Kidney (tissue), 14 donors: Measurements from ENCODE around the gene SMAD2. TPM values are rescaled to one million over a fixed set of nuclear protein-coding genes. Genes with fewer than 3 reads are reported as not detected.

Experiments used
- DNase-seq, 5 donors: peaks; one replicate each; pipeline ENCODE4 v3.0.0-alpha.2; 2013 to 2020
- FAIRE-seq: peaks from 2 replicates; lab custom pipeline; 2012; peaks lifted over from hg19 to GRCh38; lab: Jason Lieb, UNC
- H3K27ac ChIP-seq, 2 donors: one replicate each; pipeline ENCODE4 v1.7.0; 2013; ENCODE audit warnings: low read depth in 2 of 2, low read length in 2 of 2, inconsistent platforms in 1 of 2
- H3K27me3 ChIP-seq: one replicate; pipeline ENCODE4 v1.7.1; 2013; ENCODE audit warnings: low read length, inconsistent platforms; ENCODE audit not compliant: control insufficient read depth, insufficient read depth
- H3K36me3 ChIP-seq, 3 donors: one replicate each; pipeline versions ENCODE4 v1.7.0 to v1.7.1; 2013; ENCODE audit warnings: low read length in 3 of 3, control low read depth in 1 of 3, inconsistent platforms in 1 of 3; ENCODE audit not compliant: insufficient read depth in 3 of 3, control insufficient read depth in 2 of 3
- H3K4me1 ChIP-seq, 3 donors: one replicate each; pipeline versions ENCODE4 v1.7.0 to v1.7.1; 2013; ENCODE audit warnings: low read length in 3 of 3, inconsistent platforms in 1 of 3, low read depth in 1 of 3; ENCODE audit not compliant: control insufficient read depth in 2 of 3, insufficient read depth in 2 of 3
- H3K4me3 ChIP-seq, 3 donors: one replicate each; pipeline versions ENCODE4 v1.7.0 to v1.8.1; 2013; ENCODE audit warnings: low read length in 3 of 3, control low read depth in 1 of 3, inconsistent platforms in 1 of 3
- H3K9ac ChIP-seq, 3 donors: one replicate each; pipeline versions ENCODE4 v1.7.0 to v1.7.1; 2013; ENCODE audit warnings: low read length in 3 of 3, control low read depth in 1 of 3, inconsistent platforms in 1 of 3
- H3K9me3 ChIP-seq, 3 donors: one replicate each; pipeline versions ENCODE4 v1.7.0 to v1.7.1; 2013; ENCODE audit warnings: low read length in 3 of 3, control low read depth in 1 of 3, inconsistent platforms in 1 of 3; ENCODE audit not compliant: control insufficient read depth in 2 of 3, insufficient read depth in 1 of 3
- intact Hi-C: fragments of 100-400 bp; cut with DNase I; formaldehyde crosslinking; loops from one replicate; pipeline ENCODE4 v1.11.1; 2022
- polyA plus RNA-seq: library from polyadenylated mRNA; stranded (reverse); fragments of 350-450 nt; fragmentation: Illumina TruSeq; extraction: RNeasy Lipid Tissue Mini Kit (QIAGEN cat#74804); gene quantifications from one replicate; pipeline ENCODE4 v1.2.3, GENCODE V29; 2014; ENCODE audit warnings: low read depth, low replicate concordance; ENCODE audit not compliant: insufficient read depth
- total RNA-seq: library from RNA; stranded (reverse); fragmentation: NEBNext Ultra II Directional; extraction: Animal tissue kit (Norgen Biotek cat#: 25700); gene quantifications from one replicate; pipeline ENCODE4 v1.2.1, GENCODE V29; 2021
- TF ChIP-seq, protein P1 (sequence below): IDR thresholded peaks from 3 replicates; pipeline ENCODE4 v1.5.1; 2012; ENCODE audit warnings: mild to moderate bottlenecking, moderate library complexity, borderline replicate concordance; ENCODE audit not compliant: insufficient read depth; ENCODE audit errors: extremely low read depth
- donor health status: control.
- donor health status: control.
- donor health status: control.
- donor health status: control.
- donor health status: control.
- donor health status: DM: yes; HTN: yes; CAD: no.
- donor health status: Normal renal cell carcinoma (clear cell type).

SMAD2 gene
- total and polyA plus RNA-seq, 2 donors from 2014 or later: 29.9 to 147 TPM

- Histone ChIP-seq H3K4me1 (no peaks in the 10 kb centered on the region), H3K36me3 (peaks cover 8 to 24% (median 17%) of the 10 kb centered on the region in 3 donors), H3K9ac (no peak overlapping the region), H3K27ac (no peak overlapping the region), H3K4me3 (no peak overlapping the region), H3K9me3 (no peaks in the 10 kb centered on the region), H3K27me3 (no peaks in the 10 kb centered on the region)
- TF ChIP-seq, protein P1, sequence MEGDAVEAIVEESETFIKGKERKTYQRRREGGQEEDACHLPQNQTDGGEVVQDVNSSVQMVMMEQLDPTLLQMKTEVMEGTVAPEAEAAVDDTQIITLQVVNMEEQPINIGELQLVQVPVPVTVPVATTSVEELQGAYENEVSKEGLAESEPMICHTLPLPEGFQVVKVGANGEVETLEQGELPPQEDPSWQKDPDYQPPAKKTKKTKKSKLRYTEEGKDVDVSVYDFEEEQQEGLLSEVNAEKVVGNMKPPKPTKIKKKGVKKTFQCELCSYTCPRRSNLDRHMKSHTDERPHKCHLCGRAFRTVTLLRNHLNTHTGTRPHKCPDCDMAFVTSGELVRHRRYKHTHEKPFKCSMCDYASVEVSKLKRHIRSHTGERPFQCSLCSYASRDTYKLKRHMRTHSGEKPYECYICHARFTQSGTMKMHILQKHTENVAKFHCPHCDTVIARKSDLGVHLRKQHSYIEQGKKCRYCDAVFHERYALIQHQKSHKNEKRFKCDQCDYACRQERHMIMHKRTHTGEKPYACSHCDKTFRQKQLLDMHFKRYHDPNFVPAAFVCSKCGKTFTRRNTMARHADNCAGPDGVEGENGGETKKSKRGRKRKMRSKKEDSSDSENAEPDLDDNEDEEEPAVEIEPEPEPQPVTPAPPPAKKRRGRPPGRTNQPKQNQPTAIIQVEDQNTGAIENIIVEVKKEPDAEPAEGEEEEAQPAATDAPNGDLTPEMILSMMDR: no peak
- intact Hi-C loops: no loop called here
- no peak for DNase-seq
- FAIRE-seq: no peak
Observed at GRCh38 chr18:47844828-47845498, 85.5 kb downstream of the SMAD2 start.

DNA sequence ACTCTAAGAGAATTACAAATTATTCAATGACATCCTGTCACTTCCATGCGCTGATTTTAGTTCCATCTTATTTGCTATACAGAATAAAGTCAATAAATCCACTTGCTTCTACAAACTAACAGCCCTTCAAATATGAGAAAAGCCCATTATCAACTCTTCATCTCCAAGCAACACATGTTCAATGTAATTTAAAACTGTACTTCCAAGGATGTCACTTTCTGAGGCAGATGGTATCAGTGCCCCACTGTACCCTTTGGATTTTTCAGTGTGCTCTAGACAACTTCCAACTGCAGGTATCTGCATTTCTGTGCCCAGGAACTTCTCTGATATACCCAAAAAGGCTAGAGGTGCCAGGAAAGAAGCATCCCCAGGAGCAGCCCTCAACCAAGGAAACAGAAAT lies 87.6 kb downstream of the SMAD2 start:
- no peak overlapping the region for H3K9ac ChIP-seq
- H3K4me3 ChIP-seq: no peak overlapping the region
- H3K9me3 ChIP-seq: no peaks in the 10 kb centered on the region
- FAIRE-seq (no peak), DNase-seq (no peak)
- no peak overlapping the region for H3K27ac ChIP-seq
- H3K27me3 ChIP-seq: no peaks in the 10 kb centered on the region
- TF ChIP-seq, protein P1: no peak
- intact Hi-C loops: no loop called here
- H3K4me1 ChIP-seq: no peaks in the 10 kb centered on the region
- H3K36me3 ChIP-seq: peaks cover 4 to 33% (median 17%) of the 10 kb centered on the region in 3 donors

DNA sequence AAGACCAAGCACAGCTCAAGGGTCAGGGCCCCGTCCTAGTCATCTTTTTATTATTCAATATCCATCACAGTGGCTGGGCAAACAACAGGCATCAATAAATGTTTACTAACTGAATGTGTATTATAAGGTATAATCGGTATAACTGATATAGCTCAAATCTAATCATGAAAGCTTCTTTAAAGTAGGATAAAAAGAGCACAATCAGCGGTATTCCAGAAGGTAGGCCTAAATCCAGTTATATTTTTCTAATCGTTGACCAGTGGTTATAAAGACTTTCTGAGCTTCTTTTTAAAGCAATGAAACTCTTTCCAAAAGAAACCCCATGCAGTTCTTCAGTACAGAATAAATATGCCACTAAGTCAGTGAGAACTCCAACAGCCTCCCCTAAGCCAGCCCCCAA lies 92.1 kb downstream of the SMAD2 start:
- H3K27me3 ChIP-seq: no peaks in the 10 kb centered on the region
- H3K4me1 ChIP-seq: no peaks in the 10 kb centered on the region
- H3K27ac ChIP-seq: no peak overlapping the region
- no peaks in the 10 kb centered on the region for H3K9me3 ChIP-seq
- no peak for FAIRE-seq
- DNase-seq: no peak
- no peak overlapping the region for H3K4me3 ChIP-seq
- no peak overlapping the region for H3K9ac ChIP-seq
- peaks cover 4 to 21% (median 7%) of the 10 kb centered on the region in 3 donors for H3K36me3 ChIP-seq
- intact Hi-C loops: no loop called here
- TF ChIP-seq, protein P1: no peak
